Measurements from ENCODE around the gene CDH13. TPM values are rescaled to one million over a fixed set of nuclear protein-coding genes. Genes with fewer than 3 reads are reported as not detected.

The CDH13 gene
- polyA plus RNA-seq, 1 donor from 2014 or later: 3.2 TPM

- H3K27ac ChIP-seq (ENCODE audit: low read length): no peak overlapping the region
- no peaks in the 10 kb centered on the region for H3K79me2 ChIP-seq (replicated peaks; ENCODE audit: insufficient read depth, low read length)
- no peak overlapping the region for H3K4me2 ChIP-seq (ENCODE audit: low read length)
- no peaks in the 10 kb centered on the region for H3F3A ChIP-seq (ENCODE audit: insufficient read depth, low read length, poor library complexity, severe bottlenecking)
- TF ChIP-seq EZH2 (IDR thresholded peaks at IDR 0.05; ENCODE audit: borderline replicate concordance, insufficient read depth, low read length, poor library complexity, severe bottlenecking) (no peak), MXI1 (conservative IDR thresholded peaks at IDR 0.05; ENCODE audit: poor library complexity, severe bottlenecking) (no peak), EP300 (conservative IDR thresholded peaks at IDR 0.05; ENCODE audit: poor library complexity, severe bottlenecking) (no peak), RAD21 (conservative IDR thresholded peaks at IDR 0.05) (no peak), POLR2AphosphoS5 (IDR thresholded peaks at IDR 0.05) (no peak), CTCF (IDR thresholded peaks at IDR 0.05; ENCODE audit: poor library complexity, severe bottlenecking) (no peak), REST (IDR thresholded peaks at IDR 0.05; ENCODE audit: borderline replicate concordance) (no peak), TAF1 (IDR thresholded peaks at IDR 0.05; ENCODE audit: low read depth) (no peak), SMC3 (conservative IDR thresholded peaks at IDR 0.05; ENCODE audit: poor library complexity) (no peak)
- no peaks in the 10 kb centered on the region for H4K20me1 ChIP-seq (ENCODE audit: insufficient read depth)
- no peaks in the 10 kb centered on the region for H3K9me2 ChIP-seq (ENCODE audit: insufficient read depth, low read length)
- H3K9ac ChIP-seq (ENCODE audit: low read length): no peak overlapping the region
- H3K9me3 ChIP-seq (ENCODE audit: low read length): no peaks in the 10 kb centered on the region
- H3K27me3 ChIP-seq (ENCODE audit: insufficient read depth, low read depth, low read length): no peaks in the 10 kb centered on the region
- H3K4me3 ChIP-seq (ENCODE audit: low read length): no peak overlapping the region
- no peak overlapping the region for H2AFZ ChIP-seq (ENCODE audit: low read depth, low read length)
- no peaks in the 10 kb centered on the region for H3K36me3 ChIP-seq (ENCODE audit: insufficient read depth, low read length)
These were observed 146.2 kb downstream of the CDH13 start for GRCh38 chr16:82773018-82773417.

- H3K9ac ChIP-seq (ENCODE audit: low read length): no peak overlapping the region
- no peaks in the 10 kb centered on the region for H3F3A ChIP-seq (ENCODE audit: insufficient read depth, low read length, poor library complexity, severe bottlenecking)
- no peak overlapping the region for H3K4me3 ChIP-seq (ENCODE audit: low read length)
- TF ChIP-seq POLR2AphosphoS5 (IDR thresholded peaks at IDR 0.05) (no peak), TAF1 (IDR thresholded peaks at IDR 0.05; ENCODE audit: low read depth) (no peak), SMC3 (conservative IDR thresholded peaks at IDR 0.05; ENCODE audit: poor library complexity) (no peak), RAD21 (conservative IDR thresholded peaks at IDR 0.05) (no peak), EZH2 (IDR thresholded peaks at IDR 0.05; ENCODE audit: borderline replicate concordance, insufficient read depth, low read length, poor library complexity, severe bottlenecking) (no peak), CTCF (IDR thresholded peaks at IDR 0.05; ENCODE audit: poor library complexity, severe bottlenecking) (no peak), MXI1 (conservative IDR thresholded peaks at IDR 0.05; ENCODE audit: poor library complexity, severe bottlenecking) (no peak), REST (IDR thresholded peaks at IDR 0.05; ENCODE audit: borderline replicate concordance) (no peak), EP300 (conservative IDR thresholded peaks at IDR 0.05; ENCODE audit: poor library complexity, severe bottlenecking) (no peak)
- H3K4me2 ChIP-seq (ENCODE audit: low read length): no peak overlapping the region
- H2AFZ ChIP-seq (ENCODE audit: low read depth, low read length): no peak overlapping the region
- no peaks in the 10 kb centered on the region for H3K9me3 ChIP-seq (ENCODE audit: low read length)
- no peaks in the 10 kb centered on the region for H3K79me2 ChIP-seq (replicated peaks; ENCODE audit: insufficient read depth, low read length)
- H3K27me3 ChIP-seq (ENCODE audit: insufficient read depth, low read depth, low read length): no peaks in the 10 kb centered on the region
- H4K20me1 ChIP-seq (ENCODE audit: insufficient read depth): no peaks in the 10 kb centered on the region
- no peak overlapping the region for H3K27ac ChIP-seq (ENCODE audit: low read length)
- H3K9me2 ChIP-seq (ENCODE audit: insufficient read depth, low read length): no peaks in the 10 kb centered on the region
- H3K36me3 ChIP-seq (ENCODE audit: insufficient read depth, low read length): no peaks in the 10 kb centered on the region
These were observed 149.8 kb downstream of the CDH13 start for GRCh38 chr16:82776470-82777146.

Measured in neural cell (in vitro differentiated cells).